ENCODE data around the gene DYSF.

DYSF gene

GRCh38 chr2:71699428-71699827, 246.1 kb downstream of the DYSF start:
- TF ChIP-seq CTCF (conservative IDR thresholded peaks at IDR 0.05; ENCODE audit: low read depth) = no peak
- POLR2A ChIA-PET (ENCODE audit: low non-redundant PET) = no interaction called here
- H3K27ac ChIP-seq = no peak overlapping the region
- no peak for DNase-seq (ENCODE audit: low spot score)
- CTCF ChIA-PET = interaction anchor here (0.6 kb wide), 1 partner anchor 8 kb away, joined by 3 read pairs; no protein-coding TSS in a partner anchor

DNA sequence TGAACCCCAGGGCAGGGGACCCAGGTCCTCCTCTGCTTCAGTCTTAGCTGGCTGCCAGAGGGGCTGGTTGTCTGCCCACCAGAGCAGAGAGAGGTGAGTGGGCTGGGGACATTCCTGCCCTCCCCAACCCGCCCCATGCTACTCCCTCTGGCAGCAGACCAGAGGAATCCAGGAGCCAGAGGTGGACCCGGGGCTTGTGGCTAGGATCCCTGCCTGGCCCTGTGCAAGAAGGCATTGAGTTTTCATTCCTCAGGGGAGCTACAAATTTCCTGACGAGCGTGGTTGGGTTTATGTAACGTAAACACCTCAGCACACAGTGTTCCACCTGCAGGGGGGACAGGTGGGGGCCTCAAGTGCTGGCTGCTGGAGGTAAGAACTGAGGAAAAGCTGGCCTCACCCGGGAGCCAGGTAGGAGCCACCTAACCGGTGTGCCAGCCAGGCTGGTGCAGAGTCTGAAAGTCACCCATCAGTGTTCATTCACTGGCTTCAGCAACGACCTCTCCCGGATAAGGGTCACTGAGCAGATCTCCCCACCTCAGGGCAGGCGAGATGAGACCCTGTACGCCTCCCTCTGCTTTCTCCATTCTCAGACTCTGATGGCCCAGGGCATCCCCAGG, 246.8 kb downstream of the DYSF start:
- CTCF ChIA-PET = no interaction called here
- TF ChIP-seq CTCF (conservative IDR thresholded peaks at IDR 0.05; ENCODE audit: low read depth) = no peak
- DNase-seq (ENCODE audit: low spot score) = no peak
- H3K27ac ChIP-seq = no peak overlapping the region
- POLR2A ChIA-PET (ENCODE audit: low non-redundant PET) = no interaction called here

GRCh38 chr2:71700658-71701397, 247.5 kb downstream of the DYSF start:
- no peak overlapping the region for H3K27ac ChIP-seq
- ChIA-PET CTCF (no interaction called here), POLR2A (ENCODE audit: low non-redundant PET) (no interaction called here)
- TF ChIP-seq CTCF (conservative IDR thresholded peaks at IDR 0.05; ENCODE audit: low read depth) = no peak
- DNase-seq (ENCODE audit: low spot score) = no peak

GRCh38 chr2:71702071-71702970, 249.0 kb downstream of the DYSF start:
- CTCF ChIA-PET = interaction anchor here (0.7 kb wide), 1 partner anchor 80 kb away, joined by 4 read pairs; no protein-coding TSS in a partner anchor

GRCh38 chr2:71702971-71703898, 249.9 kb downstream of the DYSF start:
- no peak for DNase-seq (ENCODE audit: low spot score)
- no peak overlapping the region for H3K27ac ChIP-seq
- POLR2A ChIA-PET (ENCODE audit: low non-redundant PET) = no interaction called here
- TF ChIP-seq CTCF (conservative IDR thresholded peaks at IDR 0.05; ENCODE audit: low read depth) = no peak
- CTCF ChIA-PET = interaction anchor here (0.5 to 1.0 kb wide), 2 partner anchors 11 to 445 kb away, joined by 3 to 4 read pairs; no protein-coding TSS in a partner anchor

More at GRCh38 chr2:71702071-71702970, 249.0 kb downstream of the DYSF start:
- POLR2A ChIA-PET (ENCODE audit: low non-redundant PET) = no interaction called here
- no peak overlapping the region for H3K27ac ChIP-seq
- no peak for TF ChIP-seq CTCF (conservative IDR thresholded peaks at IDR 0.05; ENCODE audit: low read depth)
- no peak for DNase-seq (ENCODE audit: low spot score)

All from RWPE1 (cell line).